ENCODE results near the gene PACS1. TPM values are rescaled to one million over a fixed set of nuclear protein-coding genes. Genes with fewer than 3 reads are reported as not detected.
A peak's percentile ranks its signal among the peaks of the same experiment; 100 is the strongest.
"Not testable (repeated sequence)": the region's sequence is repeated elsewhere in the genome, so short reads cannot be mapped to it uniquely, and the experiment has no call there.

Gene PACS1
- total and polyA plus RNA-seq, 5 donors from 2014 or later, result 43.8 to 306 (median 48.3) TPM

- peaks cover 10 to 61% (median 39%) of the 10 kb centered on the region in 4 donors for H3K4me1 Mint-ChIP-seq
- Histone ChIP-seq H3K4me1 (ENCODE audit: control insufficient read depth, insufficient read depth, low read length, poor library complexity, severe bottlenecking) (peaks cover 41% of the 10 kb centered on the region), H3K36me3 (ENCODE audit: control insufficient read depth, insufficient read depth, low read length) (peaks cover 2% of the 10 kb centered on the region), H3K4me3 (ENCODE audit: low read depth, low read length) (no peak overlapping the region), H3K9me3 (ENCODE audit: control insufficient read depth in 2 of 2, low read length in 2 of 2) (no peaks in the 10 kb centered on the region), H3K27me3 (ENCODE audit: control insufficient read depth, insufficient read depth, low read length) (no peaks in the 10 kb centered on the region), H3K27ac (ENCODE audit: insufficient read depth, low read length, poor library complexity, severe bottlenecking) (no peak overlapping the region)
- DNase-seq (no peak), ATAC-seq (ENCODE audit: low read depth in 2 of 2) (no peak)
- H3K9me3 Mint-ChIP-seq, result peaks cover 0 to 1% (median 0%) of the 10 kb centered on the region in 7 donors
- peak overlapping the region in 3 of 4 donors; percentile 22 to 62 (median 51) for H3K4me3 Mint-ChIP-seq
- no peaks in the 10 kb centered on the region for H3K27me3 Mint-ChIP-seq
- peaks cover 15% of the 10 kb centered on the region for H3K36me3 Mint-ChIP-seq
- H3K27ac Mint-ChIP-seq, result peak overlapping the region; percentile 58 to 62 (median 60)
These were observed 20.2 kb downstream of the PACS1 start for GRCh38 chr11:66090288-66090687.

- not testable (repeated sequence) for H3K36me3 ChIP-seq (ENCODE audit: control insufficient read depth, insufficient read depth, low read length); H3K9me3 ChIP-seq (ENCODE audit: control insufficient read depth in 2 of 2, low read length in 2 of 2); H3K9me3 Mint-ChIP-seq; H3K27ac Mint-ChIP-seq; DNase-seq; H3K27ac ChIP-seq (ENCODE audit: insufficient read depth, low read length, poor library complexity, severe bottlenecking); H3K27me3 ChIP-seq (ENCODE audit: control insufficient read depth, insufficient read depth, low read length); H3K27me3 Mint-ChIP-seq; H3K4me3 Mint-ChIP-seq; ATAC-seq (ENCODE audit: low read depth in 2 of 2); H3K4me3 ChIP-seq (ENCODE audit: low read depth, low read length)
- peaks cover 10 to 59% (median 33%) of the 10 kb centered on the region in 4 donors for H3K4me1 Mint-ChIP-seq
- H3K36me3 Mint-ChIP-seq, result peaks cover 15% of the 10 kb centered on the region
- H3K4me1 ChIP-seq (ENCODE audit: control insufficient read depth, insufficient read depth, low read length, poor library complexity, severe bottlenecking), result peaks cover 25% of the 10 kb centered on the region
These were observed 22.1 kb downstream of the PACS1 start for GRCh38 chr11:66092125-66092524.

- peak overlapping the region; percentile 93 to 99 (median 93) for H3K27ac Mint-ChIP-seq
- H3K4me1 Mint-ChIP-seq, result peaks cover 30 to 80% (median 54%) of the 10 kb centered on the region in 4 donors
- H3K4me3 Mint-ChIP-seq, result peak overlapping the region in 3 of 4 donors; percentile 83 to 97 (median 85)
These were observed 29.7 kb downstream of the PACS1 start for GRCh38 chr11:66099746-66100145.

GRCh38 chr11:66100272-66101065, 30.4 kb downstream of the PACS1 start:
- no peaks in the 10 kb centered on the region for H3K27me3 Mint-ChIP-seq
- Histone ChIP-seq H3K4me3 (ENCODE audit: low read depth, low read length) (peak overlapping the region; percentile 81), H3K9me3 (ENCODE audit: control insufficient read depth in 2 of 2, low read length in 2 of 2) (no peaks in the 10 kb centered on the region), H3K36me3 (ENCODE audit: control insufficient read depth, insufficient read depth, low read length) (no peaks in the 10 kb centered on the region), H3K4me1 (ENCODE audit: control insufficient read depth, insufficient read depth, low read length, poor library complexity, severe bottlenecking) (peaks cover 61% of the 10 kb centered on the region), H3K27me3 (ENCODE audit: control insufficient read depth, insufficient read depth, low read length) (no peaks in the 10 kb centered on the region), H3K27ac (ENCODE audit: insufficient read depth, low read length, poor library complexity, severe bottlenecking) (peak overlapping the region; percentile 78)
- H3K27ac Mint-ChIP-seq, result peak overlapping the region; percentile 93 to 99 (median 93)
- DNase-seq, result peak; percentile 23 to 89 (median 75)
- H3K36me3 Mint-ChIP-seq, result peaks cover 14% of the 10 kb centered on the region
- peaks cover 31 to 84% (median 61%) of the 10 kb centered on the region in 4 donors for H3K4me1 Mint-ChIP-seq
- no peaks in the 10 kb centered on the region for H3K9me3 Mint-ChIP-seq
- ATAC-seq (ENCODE audit: low read depth in 2 of 2), result peak; percentile 94 to 96
- peak overlapping the region; percentile 55 to 97 (median 84) for H3K4me3 Mint-ChIP-seq

More at GRCh38 chr11:66099746-66100145, 29.7 kb downstream of the PACS1 start:
- peaks cover 11% of the 10 kb centered on the region for H3K36me3 Mint-ChIP-seq
- H3K9me3 Mint-ChIP-seq; H3K27me3 ChIP-seq (ENCODE audit: control insufficient read depth, insufficient read depth, low read length); H3K4me3 ChIP-seq (ENCODE audit: low read depth, low read length); H3K36me3 ChIP-seq (ENCODE audit: control insufficient read depth, insufficient read depth, low read length); H3K27me3 Mint-ChIP-seq; H3K9me3 ChIP-seq (ENCODE audit: control insufficient read depth in 2 of 2, low read length in 2 of 2); DNase-seq; ATAC-seq (ENCODE audit: low read depth in 2 of 2): not testable (repeated sequence)
- peaks cover 54% of the 10 kb centered on the region for H3K4me1 ChIP-seq (ENCODE audit: control insufficient read depth, insufficient read depth, low read length, poor library complexity, severe bottlenecking)
- peak overlapping the region; percentile 78 for H3K27ac ChIP-seq (ENCODE audit: insufficient read depth, low read length, poor library complexity, severe bottlenecking)

GRCh38 chr11:66101066-66101464, 31.0 kb downstream of the PACS1 start:
- Mint-ChIP-seq H3K9me3 (no peaks in the 10 kb centered on the region), H3K27me3 (no peaks in the 10 kb centered on the region), H3K27ac (peak overlapping the region; percentile 93 to 99 (median 93)), H3K4me1 (peaks cover 31 to 89% (median 67%) of the 10 kb centered on the region in 4 donors), H3K4me3 (peak overlapping the region; percentile 55 to 97 (median 84)), H3K36me3 (peaks cover 19% of the 10 kb centered on the region)
- Histone ChIP-seq H3K36me3 (ENCODE audit: control insufficient read depth, insufficient read depth, low read length) (no peaks in the 10 kb centered on the region), H3K27me3 (ENCODE audit: control insufficient read depth, insufficient read depth, low read length) (no peaks in the 10 kb centered on the region), H3K4me3 (ENCODE audit: low read depth, low read length) (peak overlapping the region; percentile 81), H3K4me1 (ENCODE audit: control insufficient read depth, insufficient read depth, low read length, poor library complexity, severe bottlenecking) (peaks cover 67% of the 10 kb centered on the region), H3K9me3 (ENCODE audit: control insufficient read depth in 2 of 2, low read length in 2 of 2) (no peaks in the 10 kb centered on the region), H3K27ac (ENCODE audit: insufficient read depth, low read length, poor library complexity, severe bottlenecking) (peak overlapping the region; percentile 78)
- DNase-seq (no peak), ATAC-seq (ENCODE audit: low read depth in 2 of 2) (peak; percentile 53 to 57)

- ATAC-seq (ENCODE audit: low read depth in 2 of 2), result no peak
- Mint-ChIP-seq H3K4me3 (peak overlapping the region in 3 of 4 donors; percentile 44 to 65 (median 63)), H3K4me1 (peaks cover 51 to 89% (median 70%) of the 10 kb centered on the region in 4 donors), H3K27me3 (no peaks in the 10 kb centered on the region), H3K36me3 (peaks cover 37% of the 10 kb centered on the region), H3K9me3 (no peaks in the 10 kb centered on the region), H3K27ac (peak overlapping the region; percentile 86 to 95 (median 93))
- H3K27ac ChIP-seq (ENCODE audit: insufficient read depth, low read length, poor library complexity, severe bottlenecking), result peak overlapping the region; percentile 49
- no peaks in the 10 kb centered on the region for H3K9me3 ChIP-seq (ENCODE audit: control insufficient read depth in 2 of 2, low read length in 2 of 2)
- peaks cover 6% of the 10 kb centered on the region for H3K36me3 ChIP-seq (ENCODE audit: control insufficient read depth, insufficient read depth, low read length)
- DNase-seq, result no peak
- H3K27me3 ChIP-seq (ENCODE audit: control insufficient read depth, insufficient read depth, low read length), result no peaks in the 10 kb centered on the region
- H3K4me3 ChIP-seq (ENCODE audit: low read depth, low read length), result peak overlapping the region; percentile 33
- H3K4me1 ChIP-seq (ENCODE audit: control insufficient read depth, insufficient read depth, low read length, poor library complexity, severe bottlenecking), result peaks cover 92% of the 10 kb centered on the region
These were observed 34.1 kb downstream of the PACS1 start for GRCh38 chr11:66104057-66104638.

- DNase-seq (no peak), ATAC-seq (ENCODE audit: low read depth in 2 of 2) (no peak)
- Mint-ChIP-seq H3K36me3 (peaks cover 48% of the 10 kb centered on the region), H3K9me3 (no peaks in the 10 kb centered on the region), H3K4me3 (peak overlapping the region in 3 of 4 donors; percentile 68 to 87 (median 69)), H3K27me3 (no peaks in the 10 kb centered on the region), H3K27ac (peak overlapping the region; percentile 57 to 92 (median 84)), H3K4me1 (peaks cover 34 to 93% (median 70%) of the 10 kb centered on the region in 4 donors)
- Histone ChIP-seq H3K27ac (ENCODE audit: insufficient read depth, low read length, poor library complexity, severe bottlenecking) (peak overlapping the region; percentile 3), H3K4me3 (ENCODE audit: low read depth, low read length) (peak overlapping the region; percentile 57), H3K27me3 (ENCODE audit: control insufficient read depth, insufficient read depth, low read length) (no peaks in the 10 kb centered on the region), H3K4me1 (ENCODE audit: control insufficient read depth, insufficient read depth, low read length, poor library complexity, severe bottlenecking) (peaks cover 82% of the 10 kb centered on the region), H3K9me3 (ENCODE audit: control insufficient read depth in 2 of 2, low read length in 2 of 2) (no peaks in the 10 kb centered on the region), H3K36me3 (ENCODE audit: control insufficient read depth, insufficient read depth, low read length) (peaks cover 8% of the 10 kb centered on the region)
These were observed 36.9 kb downstream of the PACS1 start for GRCh38 chr11:66106786-66107599.
